GM10847 (cell line): ENCODE data around the gene PDE3B.

Experiments
- POLR2A ChIP-seq: IDR thresholded peaks from 2 replicates; pipeline ENCODE4 v1.6.1; 2011; ENCODE audit not compliant: insufficient read length; ENCODE audit errors: extremely low read depth

PDE3B gene

DNA sequence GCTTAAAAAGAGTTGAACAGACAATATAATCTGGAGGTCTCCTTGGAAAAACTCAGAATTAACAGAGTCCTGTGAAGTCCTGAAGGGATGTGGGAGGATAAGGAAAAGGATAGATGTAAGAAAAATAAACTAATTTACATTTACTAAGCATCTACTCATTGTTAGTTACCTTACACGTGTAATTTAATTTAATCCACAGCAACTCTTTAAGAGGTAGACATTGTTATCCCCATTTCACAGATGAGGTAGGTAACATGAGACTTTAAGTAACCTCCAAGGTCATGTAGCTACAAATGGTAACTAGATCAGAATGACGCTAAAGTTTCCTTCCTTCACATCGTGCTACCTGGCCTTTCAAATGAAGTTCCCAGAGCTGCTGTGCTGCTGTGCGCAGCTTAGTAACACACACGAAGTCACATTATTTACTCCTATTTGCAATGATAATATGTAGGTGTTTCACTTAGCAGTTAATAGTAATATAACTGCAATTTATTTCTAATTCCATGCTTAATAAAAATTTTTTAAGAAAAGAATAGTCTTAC lies 5.7 kb upstream of the PDE3B start:
- TF ChIP-seq POLR2A, result no peak

DNA sequence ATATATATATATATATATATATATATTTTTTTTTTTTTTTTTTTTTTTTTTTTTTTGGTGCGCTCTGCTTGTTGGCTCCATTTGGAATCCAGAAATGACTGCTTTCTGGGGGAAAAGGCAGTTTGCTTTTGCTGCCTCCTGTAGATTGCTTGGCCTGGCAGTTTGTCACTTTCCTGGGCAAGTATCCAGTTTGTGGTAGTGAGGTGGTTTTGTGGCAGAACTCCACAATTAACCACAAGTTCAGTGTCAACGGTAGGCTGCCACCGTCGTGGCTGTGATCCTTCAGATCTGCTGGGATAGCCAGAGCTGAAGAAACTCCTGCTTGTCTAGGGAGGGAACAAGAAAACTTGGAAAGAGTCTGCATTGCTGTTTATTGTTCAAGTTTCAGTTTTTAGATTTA lies 5.0 kb upstream of the PDE3B start:
- TF ChIP-seq POLR2A, result no peak

DNA sequence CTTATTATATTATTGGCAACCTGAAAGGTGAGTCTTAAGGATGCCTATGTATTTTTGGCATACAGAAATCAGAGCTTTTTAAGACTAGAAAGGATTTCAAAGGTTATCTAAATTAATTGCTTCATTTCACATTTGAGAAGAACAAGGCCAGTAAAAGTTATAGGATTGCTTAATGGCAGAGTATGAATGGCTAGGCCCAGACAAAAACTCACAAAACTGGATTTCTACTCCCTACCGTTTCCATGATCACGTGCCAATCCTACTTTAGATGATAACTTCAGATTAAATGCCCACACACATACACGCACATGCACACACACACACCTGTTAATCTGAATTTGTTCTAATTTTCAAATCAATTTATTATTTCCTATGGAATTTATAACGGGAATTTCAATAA lies 1.8 kb upstream of the PDE3B start:
- no peak for TF ChIP-seq POLR2A

DNA sequence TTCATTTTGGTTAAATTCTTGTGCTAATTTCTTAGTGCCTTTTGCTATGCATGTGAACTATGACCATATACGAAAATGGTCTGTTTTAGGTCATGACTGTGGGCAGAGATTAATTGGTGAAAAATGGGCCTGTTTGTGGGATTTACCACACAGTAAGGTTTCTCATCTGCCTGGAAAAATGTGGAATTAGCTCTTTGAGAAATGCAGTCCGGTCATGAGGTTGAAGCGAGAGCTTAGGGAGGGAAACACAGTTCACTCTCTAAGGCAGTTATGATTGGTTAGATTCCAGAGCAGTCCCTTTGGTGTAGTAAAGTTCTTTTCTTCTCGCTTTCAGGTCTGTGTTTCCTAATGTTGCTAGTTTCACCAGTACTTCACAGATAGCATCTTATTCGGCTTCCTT lies 1.2 kb upstream of the PDE3B start:
- TF ChIP-seq POLR2A, result no peak

DNA sequence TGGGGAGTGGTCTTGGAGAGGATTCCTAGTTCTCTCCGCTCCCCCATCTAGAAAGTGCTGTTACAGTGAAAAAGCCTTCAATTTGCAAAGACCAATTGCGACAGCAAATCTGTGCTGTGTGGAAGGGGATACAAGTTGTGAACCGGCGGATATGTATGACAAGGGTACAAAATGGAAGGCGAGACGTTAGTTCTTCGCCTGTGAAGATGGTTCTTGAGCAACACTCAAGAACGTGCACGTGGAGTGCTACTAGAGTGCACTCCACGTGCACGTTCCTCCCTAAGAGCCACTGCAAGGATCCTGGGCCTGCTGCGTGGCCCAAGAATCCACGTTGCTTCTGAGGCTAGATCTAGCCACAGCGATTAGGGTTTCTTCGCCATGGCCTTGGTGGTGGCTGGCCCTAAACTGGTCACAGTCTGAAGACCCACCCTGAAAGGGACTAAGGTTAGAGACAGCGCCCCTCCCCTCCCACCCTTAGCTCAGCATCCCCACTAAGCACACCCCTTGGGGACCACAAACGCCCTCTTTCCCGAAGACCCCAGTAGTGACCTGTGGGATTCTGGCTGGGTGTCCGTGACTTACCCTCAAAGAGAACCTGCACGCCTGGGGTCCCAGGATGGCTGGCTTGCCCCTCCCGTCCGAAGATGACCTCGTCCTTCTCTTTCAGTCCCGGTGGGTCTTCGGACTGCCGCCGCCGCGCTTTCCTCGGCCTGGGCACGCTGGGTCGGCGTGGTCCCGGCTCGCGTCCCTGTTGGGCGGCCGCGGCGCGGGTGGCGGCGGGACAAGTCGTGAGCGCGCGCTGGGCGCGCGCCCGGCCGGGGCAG lies 519 bp upstream of the PDE3B start:
- no peak for TF ChIP-seq POLR2A

DNA sequence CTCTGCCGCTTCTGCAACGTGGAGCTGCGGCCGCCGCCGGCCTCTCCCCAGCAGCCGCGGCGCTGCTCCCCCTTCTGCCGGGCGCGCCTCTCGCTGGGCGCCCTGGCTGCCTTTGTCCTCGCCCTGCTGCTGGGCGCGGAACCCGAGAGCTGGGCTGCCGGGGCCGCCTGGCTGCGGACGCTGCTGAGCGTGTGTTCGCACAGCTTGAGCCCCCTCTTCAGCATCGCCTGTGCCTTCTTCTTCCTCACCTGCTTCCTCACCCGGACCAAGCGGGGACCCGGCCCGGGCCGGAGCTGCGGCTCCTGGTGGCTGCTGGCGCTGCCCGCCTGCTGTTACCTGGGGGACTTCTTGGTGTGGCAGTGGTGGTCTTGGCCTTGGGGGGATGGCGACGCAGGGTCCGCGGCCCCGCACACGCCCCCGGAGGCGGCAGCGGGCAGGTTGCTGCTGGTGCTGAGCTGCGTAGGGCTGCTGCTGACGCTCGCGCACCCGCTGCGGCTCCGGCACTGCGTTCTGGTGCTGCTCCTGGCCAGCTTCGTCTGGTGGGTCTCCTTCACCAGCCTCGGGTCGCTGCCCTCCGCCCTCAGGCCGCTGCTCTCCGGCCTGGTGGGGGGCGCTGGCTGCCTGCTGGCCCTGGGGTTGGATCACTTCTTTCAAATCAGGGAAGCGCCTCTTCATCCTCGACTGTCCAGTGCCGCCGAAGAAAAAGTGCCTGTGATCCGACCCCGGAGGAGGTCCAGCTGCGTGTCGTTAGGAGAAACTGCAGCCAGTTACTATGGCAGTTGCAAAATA lies 816 bp downstream of the PDE3B start:
- no peak for TF ChIP-seq POLR2A

DNA sequence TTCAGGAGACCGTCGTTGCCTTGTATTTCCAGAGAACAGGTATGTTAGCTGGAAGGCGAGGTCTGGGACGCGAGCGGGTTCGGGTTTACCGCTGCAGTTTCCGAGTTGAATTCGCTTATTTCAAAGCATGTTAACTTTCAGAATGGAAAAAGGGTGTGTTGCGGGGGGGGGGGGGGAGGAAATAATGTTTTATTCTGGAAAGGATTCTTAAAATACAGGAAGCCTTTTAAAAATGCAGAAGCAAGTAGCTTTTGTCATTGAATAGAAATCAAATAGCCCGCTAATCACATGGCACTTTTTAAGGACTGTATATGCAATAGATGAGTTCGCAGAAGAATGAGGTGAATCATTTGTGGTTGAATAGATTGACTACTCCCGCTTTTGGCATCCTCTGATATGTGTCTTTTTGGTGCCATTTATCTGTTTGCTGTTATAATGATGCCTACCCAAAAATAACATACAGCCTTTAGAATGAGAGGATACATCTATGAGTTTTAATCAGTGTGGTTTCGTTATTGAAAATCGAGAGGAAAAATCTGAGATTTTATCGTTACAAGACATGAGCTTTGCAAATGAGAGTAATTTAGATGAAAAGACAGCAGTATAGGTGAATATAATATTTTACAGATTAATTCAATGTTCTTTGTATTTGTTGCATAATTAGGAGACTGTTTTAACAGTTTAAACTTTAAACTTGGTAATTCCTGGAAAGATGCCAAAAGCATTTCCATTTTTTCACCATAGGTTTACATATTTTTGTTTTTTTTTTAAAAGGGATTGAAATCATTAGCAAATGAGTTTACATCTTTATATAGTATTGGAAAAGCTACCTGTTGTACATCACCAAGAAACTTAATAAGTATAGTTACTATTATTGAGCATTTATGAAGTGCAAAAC lies 1.7 kb downstream of the PDE3B start:
- TF ChIP-seq POLR2A, result no peak

DNA sequence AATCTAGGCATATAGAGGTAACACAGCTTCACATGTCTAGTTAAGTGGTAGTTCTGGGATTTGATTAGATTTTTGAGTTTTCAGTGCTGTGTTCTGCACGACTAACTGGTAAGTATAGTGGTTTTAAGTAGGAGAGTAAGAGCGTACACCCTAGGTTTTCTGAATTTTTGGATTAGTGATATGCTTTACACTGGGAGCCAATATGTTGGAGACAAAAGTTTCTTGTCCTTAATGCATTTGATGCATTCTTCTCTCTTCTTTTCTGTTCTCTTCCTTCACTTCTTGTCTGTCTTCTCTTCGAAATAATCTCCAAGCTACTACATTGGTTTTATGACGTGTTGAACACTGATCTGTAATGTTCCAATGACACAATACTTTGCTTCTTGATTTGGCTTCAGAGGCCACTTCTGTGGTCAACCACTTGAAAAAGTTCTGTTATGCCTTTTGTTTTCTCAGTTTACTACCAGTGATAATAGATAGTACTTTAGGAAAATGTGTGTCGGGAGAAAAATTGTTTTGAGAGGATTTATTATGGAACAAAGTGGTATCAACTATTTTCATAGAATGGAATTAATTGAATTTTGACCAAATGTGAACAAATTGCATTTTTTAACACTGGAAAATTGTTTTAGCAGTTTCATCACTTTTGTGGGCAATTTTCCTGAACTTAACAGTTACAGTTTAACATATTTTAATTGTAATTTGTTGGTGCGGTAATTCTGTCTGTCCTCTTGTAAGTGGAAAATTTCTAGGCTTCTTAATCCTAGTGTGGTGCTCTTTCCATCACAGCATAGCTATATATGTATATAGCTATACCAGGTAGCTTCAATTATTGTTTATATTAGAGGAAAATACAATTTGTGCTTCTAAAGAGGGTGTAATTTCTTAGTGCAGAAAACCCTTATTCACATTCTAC lies 2.6 kb downstream of the PDE3B start:
- TF ChIP-seq POLR2A, result no peak

DNA sequence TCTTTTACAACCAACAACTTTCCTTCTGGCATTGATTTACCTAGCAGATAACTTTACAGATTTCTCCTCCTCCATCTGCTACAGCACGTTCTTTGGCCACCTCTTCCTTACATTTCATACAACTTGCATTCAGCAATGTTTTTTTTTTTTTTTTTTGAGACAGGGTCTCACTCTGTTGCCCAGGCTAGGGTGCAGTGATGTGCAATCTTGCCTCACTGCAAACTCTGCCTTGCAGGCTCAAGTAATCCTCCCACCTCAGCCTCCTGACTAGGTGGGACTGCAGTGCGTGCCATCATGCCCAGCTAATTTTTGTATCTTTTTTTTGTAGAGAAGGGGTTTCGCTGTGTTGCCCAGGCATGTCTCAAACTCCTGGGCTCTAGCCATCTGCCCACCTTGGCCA lies 6.5 kb downstream of the PDE3B start:
- TF ChIP-seq POLR2A, result no peak

DNA sequence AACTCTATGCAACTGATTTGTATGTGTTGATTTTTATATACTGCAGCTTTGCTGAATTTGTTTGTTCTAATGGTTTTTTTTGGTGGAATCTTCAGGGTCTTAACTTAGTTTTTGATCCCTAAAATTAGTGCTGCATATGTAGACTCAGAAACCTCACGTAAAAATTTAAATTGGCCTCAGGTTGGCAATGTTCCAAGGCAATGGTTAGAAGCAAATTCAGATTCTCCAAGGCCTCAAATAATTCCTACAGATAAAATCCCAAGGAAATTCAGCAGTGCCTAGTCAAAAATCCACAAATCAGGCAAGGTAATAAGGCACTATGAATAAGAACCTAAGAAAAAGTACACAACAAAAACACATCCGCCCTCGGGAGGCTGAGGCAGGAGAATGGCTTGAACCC lies 9.5 kb downstream of the PDE3B start:
- TF ChIP-seq POLR2A, result no peak

DNA sequence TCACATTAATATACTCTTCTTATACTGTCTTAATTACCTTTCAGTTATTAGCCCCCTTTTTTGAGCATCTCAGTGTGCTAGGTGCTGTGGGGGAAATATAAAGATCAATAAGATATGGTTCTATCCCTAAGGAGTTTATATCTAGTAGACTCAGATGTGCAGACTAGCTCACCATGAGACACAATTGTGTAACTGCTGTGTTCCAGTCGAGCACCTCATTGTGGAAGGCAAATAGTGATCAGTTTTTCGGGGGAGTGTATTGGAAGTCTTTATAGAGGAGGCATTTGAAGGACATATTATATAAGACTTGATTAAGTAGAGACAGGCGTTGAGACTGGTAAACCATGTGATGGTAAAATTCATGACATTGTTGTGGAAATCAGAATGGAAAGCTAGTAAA lies 11.8 kb downstream of the PDE3B start:
- TF ChIP-seq POLR2A, result no peak

DNA sequence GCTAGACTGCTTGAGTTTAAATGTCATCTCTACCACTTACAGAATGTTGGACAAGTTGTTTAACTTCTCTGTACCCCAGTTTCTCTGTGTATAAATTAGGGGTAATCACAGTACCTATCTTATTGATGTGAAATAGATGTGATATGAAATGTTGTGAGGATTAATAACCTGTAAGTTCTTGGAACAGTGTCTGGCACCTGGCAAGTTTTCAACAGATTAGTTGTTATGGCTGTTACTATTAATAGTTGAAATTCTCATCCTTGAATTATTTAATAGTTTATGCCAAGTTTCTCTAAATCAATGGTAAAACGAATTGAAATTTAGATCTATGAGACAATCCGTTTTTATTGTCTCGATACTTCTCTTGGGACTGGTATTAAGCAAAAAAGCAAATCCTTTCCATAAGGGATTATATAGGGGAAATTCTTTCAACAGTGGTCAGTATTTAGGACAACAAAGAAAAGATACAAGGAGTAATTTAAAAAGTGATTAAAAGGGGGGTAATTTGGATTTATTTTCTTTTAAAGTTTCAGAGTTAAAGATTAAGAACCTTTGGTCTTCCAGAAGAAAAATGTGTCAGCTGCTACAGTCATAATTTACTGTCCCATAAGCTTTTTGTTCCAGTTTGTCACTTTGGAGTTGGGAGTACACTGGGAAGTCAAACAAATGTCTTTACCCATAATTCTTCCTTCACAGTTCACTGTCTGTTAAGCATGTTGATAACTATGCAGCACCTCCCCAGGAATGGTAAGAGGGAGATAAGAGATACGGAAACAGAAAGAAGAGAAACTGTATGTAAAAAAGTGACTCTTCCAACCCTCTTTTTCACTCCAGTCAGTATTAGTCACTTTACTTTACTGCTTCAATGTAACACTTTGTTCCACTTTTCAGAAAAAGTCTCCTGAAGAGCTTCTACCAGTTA lies 13.2 kb downstream of the PDE3B start:
- TF ChIP-seq POLR2A, result no peak

DNA sequence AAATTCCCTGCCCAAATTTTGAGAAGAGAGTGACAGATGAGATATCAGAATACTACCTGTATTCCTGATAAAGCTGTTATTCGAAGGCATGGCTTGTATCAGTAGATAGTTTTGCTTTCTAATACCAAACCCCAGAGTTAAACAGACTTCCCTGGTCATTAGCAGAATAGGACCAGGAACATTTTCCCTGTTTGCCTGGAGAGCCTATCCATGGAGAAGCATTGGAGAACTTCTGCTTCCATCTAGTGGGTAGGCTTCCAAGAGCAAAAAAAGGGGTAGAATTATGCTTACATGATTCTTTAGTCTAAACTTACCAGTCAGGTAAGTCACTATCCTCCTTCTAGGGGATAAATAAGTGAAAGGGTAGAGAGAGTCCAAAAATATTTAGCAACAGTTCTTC lies 14.2 kb downstream of the PDE3B start:
- TF ChIP-seq POLR2A, result no peak
